Mesendoderm (in vitro differentiated cells): ENCODE data around the gene CRACDL.

ENCODE experiments used
- DNase-seq: peaks from one replicate; pipeline ENCODE4 v3.0.0; 2013
- H2AK5ac ChIP-seq: 2 replicates; pipeline ENCODE4 v1.6.1; 2013; ENCODE audit warnings: low read length, inconsistent platforms
- H2BK120ac ChIP-seq: 2 replicates; pipeline ENCODE4 v1.6.1; 2013; ENCODE audit warnings: low read depth, mild to moderate bottlenecking, low read length, moderate library complexity, mixed read lengths
- H2BK15ac ChIP-seq: replicated peaks from 2 replicates; pipeline ENCODE4 v1.6.1; 2013; ENCODE audit warnings: low read depth, mild to moderate bottlenecking, moderate library complexity
- H2BK5ac ChIP-seq: 2 replicates; pipeline ENCODE4 v1.6.1; 2013; ENCODE audit warnings: low read length, inconsistent platforms
- H3K18ac ChIP-seq: 2 replicates; pipeline ENCODE4 v1.6.1; 2013; ENCODE audit warnings: mild to moderate bottlenecking, low read length, mixed read lengths
- H3K23ac ChIP-seq: one replicate; pipeline ENCODE4 v1.6.1; 2013; ENCODE audit warnings: low read length
- H3K27ac ChIP-seq: 2 replicates; pipeline ENCODE4 v1.5.1; 2013; ENCODE audit warnings: low read depth, mild to moderate bottlenecking, inconsistent platforms, low read length, moderate library complexity
- H3K27me3 ChIP-seq: 2 replicates; pipeline ENCODE4 v1.6.1; 2013; ENCODE audit warnings: low read length, control low read depth, mild to moderate bottlenecking, inconsistent platforms; ENCODE audit not compliant: insufficient read depth, poor library complexity
- H3K36me3 ChIP-seq: 2 replicates; pipeline ENCODE4 v1.6.1; 2013; ENCODE audit warnings: low read length, inconsistent platforms; ENCODE audit not compliant: control insufficient read depth, insufficient read depth
- H3K4ac ChIP-seq: one replicate; pipeline ENCODE4 v1.6.1; 2013; ENCODE audit warnings: low read depth, mild to moderate bottlenecking, low read length, moderate library complexity
- H3K4me1 ChIP-seq: 2 replicates; pipeline ENCODE4 v1.6.1; 2013; ENCODE audit warnings: low read depth, low read length, inconsistent platforms; ENCODE audit not compliant: control insufficient read depth
- H3K4me2 ChIP-seq: 2 replicates; pipeline ENCODE4 v1.6.1; 2013; ENCODE audit warnings: low read length
- H3K4me3 ChIP-seq: 2 replicates; pipeline ENCODE4 v1.5.1; 2013; ENCODE audit warnings: mild to moderate bottlenecking, low read length
- H3K56ac ChIP-seq: one replicate; pipeline ENCODE4 v1.6.1; 2013; ENCODE audit warnings: low read length
- H3K79me1 ChIP-seq: 2 replicates; pipeline ENCODE4 v1.6.1; 2013; ENCODE audit warnings: low read length, inconsistent platforms
- H3K79me2 ChIP-seq: 2 replicates; pipeline ENCODE4 v1.6.1; 2013; ENCODE audit warnings: mild to moderate bottlenecking, low read length; ENCODE audit not compliant: control insufficient read depth, insufficient read depth
- H3K9ac ChIP-seq: 2 replicates; pipeline ENCODE4 v1.6.1; 2013; ENCODE audit warnings: low read length, inconsistent platforms
- H4K5ac ChIP-seq: one replicate; pipeline ENCODE4 v1.6.1; 2013; ENCODE audit warnings: low read length
- H4K8ac ChIP-seq: one replicate; pipeline ENCODE4 v1.6.1; 2013; ENCODE audit warnings: low read depth, mild to moderate bottlenecking, control low read depth, low read length, moderate library complexity
- WGBS: extraction: QIAGEN DNeasy Blood & Tissue Kit; methylation state at CpG from one replicate; pipeline ENCODE4 v1.1.7; 2013; ENCODE audit warnings: low lambda C conversion rate, missing lambda C conversion rate; ENCODE audit not compliant: insufficient coverage; ENCODE audit errors: extremely low coverage; 5-methylcytosine and 5-hydroxymethylcytosine counted together

Gene CRACDL

DNA sequence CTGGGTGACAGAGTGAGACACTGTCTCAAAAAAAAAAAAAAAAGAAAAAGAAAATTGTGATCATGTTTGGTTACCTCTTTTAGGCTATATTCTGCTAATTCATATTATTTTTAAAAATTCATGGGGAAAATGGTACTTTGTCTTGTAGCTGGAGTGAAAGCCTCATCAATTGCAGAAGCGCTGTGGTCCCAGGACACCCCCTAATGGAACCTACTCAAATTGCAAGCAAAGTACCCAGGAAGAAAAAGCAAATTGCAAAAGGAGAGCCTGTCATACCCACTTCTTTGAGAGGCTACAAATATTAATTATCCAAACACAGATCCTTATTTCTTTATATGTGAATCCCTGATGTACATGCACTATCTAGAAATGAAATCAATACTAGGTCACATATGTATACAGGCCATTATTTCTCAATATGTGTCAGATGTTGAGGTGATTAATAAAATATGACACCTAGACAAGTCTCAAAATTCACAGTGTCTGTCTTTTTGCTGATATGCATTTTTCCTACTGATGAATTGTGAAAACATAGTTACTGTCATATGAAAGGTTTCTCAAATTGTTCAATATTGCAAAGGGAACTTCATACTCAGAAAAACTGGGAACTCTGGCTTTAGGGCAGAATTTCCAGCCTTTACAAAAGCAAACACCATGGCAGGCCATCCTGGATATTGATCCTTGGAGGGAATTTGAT, 12.6 kb downstream of the CRACDL start:
- DNase-seq: no peak
- WGBS: no CpG with 5 or more reads among the region's 1 CpG
- H3K4ac ChIP-seq: no peak overlapping the region

DNA sequence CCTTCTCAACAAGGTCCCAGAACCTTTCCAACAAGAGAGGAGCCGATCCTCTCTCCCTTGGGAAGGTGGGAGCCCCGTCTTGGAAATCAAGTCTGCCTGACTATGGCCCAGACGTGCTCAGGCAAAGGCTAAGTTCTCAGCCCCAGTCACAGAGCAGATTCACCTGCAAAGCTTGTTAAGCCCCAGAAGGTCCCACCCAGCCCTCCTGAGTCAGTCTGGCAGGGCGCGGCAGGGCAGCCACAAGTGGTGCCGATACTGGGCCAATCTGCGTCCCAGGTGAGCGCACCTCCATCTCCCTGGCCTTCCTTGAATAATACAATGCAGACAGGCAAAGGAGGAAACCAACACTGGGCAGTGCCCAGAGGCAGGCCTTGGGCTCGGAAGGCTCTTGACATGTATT, 15.0 kb downstream of the CRACDL start:
- no peak overlapping the region for H4K8ac ChIP-seq
- no peak overlapping the region for H3K18ac ChIP-seq
- H2BK5ac ChIP-seq: no peak overlapping the region
- H3K23ac ChIP-seq: no peak overlapping the region
- H3K79me1 ChIP-seq: no peaks in the 10 kb centered on the region
- WGBS: no CpG with 5 or more reads among the region's 9 CpGs
- no peaks in the 10 kb centered on the region for H3K27me3 ChIP-seq
- no peak overlapping the region for H2BK15ac ChIP-seq
- no peak overlapping the region for H3K4ac ChIP-seq
- no peak overlapping the region for H3K9ac ChIP-seq
- H3K4me1 ChIP-seq: no peaks in the 10 kb centered on the region
- no peak overlapping the region for H3K56ac ChIP-seq
- no peak overlapping the region for H3K27ac ChIP-seq
- H3K79me2 ChIP-seq: no peaks in the 10 kb centered on the region
- H2AK5ac ChIP-seq: no peak overlapping the region
- no peaks in the 10 kb centered on the region for H3K36me3 ChIP-seq
- no peak overlapping the region for H3K4me2 ChIP-seq
- DNase-seq: no peak
- no peak overlapping the region for H4K5ac ChIP-seq
- H3K4me3 ChIP-seq: no peak overlapping the region
- H2BK120ac ChIP-seq: no peak overlapping the region

More for the DNA sequence above, 12.6 kb downstream of the CRACDL start:
- Histone ChIP-seq H3K9ac (no peak overlapping the region), H3K79me1 (no peaks in the 10 kb centered on the region), H4K8ac (no peak overlapping the region), H3K18ac (no peak overlapping the region), H3K56ac (no peak overlapping the region), H2AK5ac (no peak overlapping the region), H2BK120ac (no peak overlapping the region), H3K4me3 (no peak overlapping the region), H2BK15ac (no peak overlapping the region), H3K36me3 (no peaks in the 10 kb centered on the region), H3K27me3 (no peaks in the 10 kb centered on the region), H2BK5ac (no peak overlapping the region), H4K5ac (no peak overlapping the region), H3K27ac (no peak overlapping the region), H3K79me2 (no peaks in the 10 kb centered on the region), H3K4me2 (no peak overlapping the region), H3K23ac (no peak overlapping the region), H3K4me1 (no peaks in the 10 kb centered on the region)

DNA sequence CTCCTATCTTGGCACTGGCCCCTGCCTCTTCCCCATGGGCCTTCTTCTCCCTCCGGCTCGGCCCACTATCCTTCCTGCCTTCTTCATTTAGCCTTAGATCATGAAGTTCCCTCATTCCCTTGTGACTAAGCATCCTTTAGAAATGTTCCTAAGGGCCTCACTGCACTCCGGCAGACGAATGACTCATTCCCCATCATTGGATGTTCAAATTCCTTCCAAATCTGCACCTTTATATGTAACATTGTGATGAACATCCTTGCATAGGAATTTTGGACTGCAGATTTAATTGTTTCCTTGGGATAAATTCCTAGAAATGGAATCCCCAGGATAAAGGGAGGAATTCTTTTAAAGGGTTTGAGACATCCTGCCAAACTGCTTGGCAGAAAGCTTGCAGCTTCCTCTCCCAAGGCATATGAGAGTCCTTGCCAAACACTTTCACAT, 19.0 kb downstream of the CRACDL start:
- Histone ChIP-seq H3K56ac (no peak overlapping the region), H3K4me3 (no peak overlapping the region), H2AK5ac (no peak overlapping the region), H4K8ac (no peak overlapping the region), H2BK120ac (no peak overlapping the region), H3K23ac (no peak overlapping the region), H3K27ac (no peak overlapping the region), H2BK15ac (no peak overlapping the region), H3K4me1 (no peaks in the 10 kb centered on the region), H3K36me3 (no peaks in the 10 kb centered on the region), H3K9ac (no peak overlapping the region), H2BK5ac (no peak overlapping the region), H4K5ac (no peak overlapping the region), H3K4me2 (no peak overlapping the region), H3K4ac (no peak overlapping the region), H3K79me1 (no peaks in the 10 kb centered on the region), H3K18ac (no peak overlapping the region), H3K79me2 (no peaks in the 10 kb centered on the region), H3K27me3 (no peaks in the 10 kb centered on the region)
- WGBS: no CpG with 5 or more reads among the region's 4 CpGs
- peak; percentile 23 for DNase-seq

DNA sequence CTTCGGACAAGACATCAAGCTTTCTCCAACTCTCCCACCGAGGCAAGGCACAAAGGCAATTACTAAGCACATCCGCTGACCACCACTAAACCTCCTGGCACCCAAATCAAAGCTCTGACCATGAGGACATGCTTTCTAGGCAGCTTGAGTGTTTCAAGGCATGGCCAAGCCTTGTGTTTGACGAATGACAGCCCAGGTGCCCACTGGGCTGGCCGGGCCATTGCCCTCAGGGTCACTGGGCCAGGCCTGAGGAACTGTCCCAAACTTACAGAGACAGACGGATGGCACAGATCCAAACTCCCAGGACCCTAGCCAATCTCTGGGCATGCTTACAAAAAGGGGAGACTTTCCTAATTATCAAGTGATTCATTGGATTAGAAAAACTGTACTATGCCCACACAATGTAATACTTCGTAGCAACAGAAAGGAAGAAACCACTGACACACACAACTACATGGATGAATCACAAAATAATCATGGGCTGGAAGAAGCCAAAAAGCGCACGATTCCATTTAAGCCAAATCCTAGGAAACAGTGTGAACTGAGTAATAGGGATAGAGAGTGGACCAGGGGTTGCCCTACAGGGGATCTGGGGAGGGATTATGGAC, 20.2 kb downstream of the CRACDL start:
- H3K79me1 ChIP-seq: no peaks in the 10 kb centered on the region
- no peak for DNase-seq
- H3K23ac ChIP-seq: no peak overlapping the region
- H3K18ac ChIP-seq: no peak overlapping the region
- no peak overlapping the region for H3K9ac ChIP-seq
- no peak overlapping the region for H3K4ac ChIP-seq
- H4K8ac ChIP-seq: no peak overlapping the region
- H3K79me2 ChIP-seq: no peaks in the 10 kb centered on the region
- H3K27me3 ChIP-seq: no peaks in the 10 kb centered on the region
- no CpG with 5 or more reads among the region's 9 CpGs for WGBS
- no peak overlapping the region for H3K27ac ChIP-seq
- H2BK15ac ChIP-seq: no peak overlapping the region
- H2BK5ac ChIP-seq: no peak overlapping the region
- no peak overlapping the region for H2BK120ac ChIP-seq
- H3K4me2 ChIP-seq: no peak overlapping the region
- H2AK5ac ChIP-seq: no peak overlapping the region
- H3K36me3 ChIP-seq: no peaks in the 10 kb centered on the region
- no peak overlapping the region for H3K4me3 ChIP-seq
- no peaks in the 10 kb centered on the region for H3K4me1 ChIP-seq
- H3K56ac ChIP-seq: no peak overlapping the region
- no peak overlapping the region for H4K5ac ChIP-seq

DNA sequence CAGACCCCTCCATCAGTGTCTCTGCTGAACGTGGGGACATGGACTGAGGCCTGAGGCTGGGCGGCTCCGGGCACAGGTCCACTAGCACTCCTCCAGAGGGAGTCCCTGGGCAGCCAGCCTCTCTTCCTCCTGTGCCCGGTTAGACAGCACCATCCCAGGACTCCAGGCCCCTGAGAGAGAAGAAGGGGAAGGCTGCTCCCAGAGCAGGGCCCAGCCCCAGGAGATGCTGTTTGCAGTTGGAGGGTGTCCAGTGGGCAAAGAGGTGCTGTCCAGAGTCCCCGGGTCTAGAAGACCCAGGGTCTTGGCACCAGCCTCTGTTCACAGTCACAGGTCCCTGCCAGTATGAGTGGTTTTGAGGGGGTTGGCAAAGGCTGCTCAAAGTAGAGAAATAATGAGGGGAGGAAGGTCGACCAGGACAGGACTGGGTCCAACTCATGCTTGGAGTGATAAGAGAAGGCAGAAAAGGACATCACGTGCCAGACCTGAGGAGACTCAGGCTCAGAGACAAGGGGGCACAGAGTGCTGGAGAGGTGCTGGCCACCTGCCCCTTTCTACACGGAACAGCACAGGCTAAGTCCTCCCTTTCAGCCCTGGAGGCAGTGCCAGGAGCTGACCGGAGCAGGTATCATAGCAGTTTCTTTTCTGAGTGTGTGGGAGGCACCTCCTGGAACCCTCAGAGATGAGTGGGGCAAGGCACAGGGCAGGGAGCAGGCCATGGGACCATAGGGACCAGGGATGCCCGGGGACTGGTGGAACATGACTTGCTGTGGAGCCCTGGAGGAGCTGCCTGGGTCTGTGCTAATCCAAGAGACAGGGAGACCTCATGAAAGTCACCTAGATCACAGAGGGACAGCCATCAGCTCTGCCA, 21.1 kb downstream of the CRACDL start:
- Histone ChIP-seq H3K27me3 (no peaks in the 10 kb centered on the region), H3K4ac (no peak overlapping the region), H3K79me2 (no peaks in the 10 kb centered on the region), H3K4me3 (no peak overlapping the region), H2BK120ac (no peak overlapping the region), H3K9ac (no peak overlapping the region), H3K27ac (no peak overlapping the region), H3K18ac (no peak overlapping the region), H4K5ac (no peak overlapping the region), H3K23ac (no peak overlapping the region), H2BK15ac (no peak overlapping the region), H4K8ac (no peak overlapping the region), H3K79me1 (no peaks in the 10 kb centered on the region), H3K56ac (no peak overlapping the region), H3K4me2 (no peak overlapping the region), H2BK5ac (no peak overlapping the region), H3K4me1 (no peaks in the 10 kb centered on the region), H2AK5ac (no peak overlapping the region), H3K36me3 (no peaks in the 10 kb centered on the region)
- no CpG with 5 or more reads among the region's 10 CpGs for WGBS
- DNase-seq: no peak
